SK-N-SH (cell line): ENCODE results near the gene AHRR. TPM values are rescaled to one million over a fixed set of nuclear protein-coding genes. Genes with fewer than 3 reads are reported as not detected.

Source experiments
- CTCF ChIA-PET: fragments of 300-600, 350-600 bp; formaldehyde crosslinking; extraction: SDS; loops from one replicate; lab custom pipeline; 2021; lab: Yijun Ruan, JAX
- POLR2A ChIA-PET: fragments of 350-600 bp; sonication (Branson Sonifier 250); formaldehyde crosslinking; extraction: SDS; loops from one replicate; lab custom pipeline; 2020; ENCODE audit warnings: antibody characterized with exemption, inconsistent platforms; lab: Yijun Ruan, JAX
- DNase-seq: peaks from one replicate; pipeline ENCODE4 v3.0.0; 2012
- H2AFZ ChIP-seq: fragments of 200-600 bp; sonication (generic); 2 replicates; pipeline ENCODE4 v1.8.1; 2016; ENCODE audit warnings: antibody characterized with exemption, mild to moderate bottlenecking, low read depth
- H3F3A ChIP-seq: fragments of 200-600 bp; sonication (generic); replicated peaks from 2 replicates; pipeline ENCODE3; 2016; ENCODE audit warnings: antibody characterized with exemption, mild to moderate bottlenecking; ENCODE audit not compliant: insufficient read depth
- H3K27ac ChIP-seq, 2 experiments: fragments of 200-500 bp in 1 of 2; fragments of 200-600 bp in 1 of 2; sonication (Bioruptor generic) in 1 of 2; sonication (generic), shearing (Covaris generic) in 1 of 2; 2 replicates each; pipeline versions ENCODE4 v1.5.1 to v1.6.1; 2014 to 2016; ENCODE audit warnings: low read depth in 2 of 2, inconsistent platforms in 1 of 2, low read length in 1 of 2, mild to moderate bottlenecking in 1 of 2, mixed read lengths in 1 of 2
- H3K27me3 ChIP-seq: fragments of 200-600 bp; sonication (generic), shearing (Covaris generic); 2 replicates; pipeline ENCODE4 v1.6.1; 2016; ENCODE audit warnings: mixed run types; ENCODE audit not compliant: insufficient read depth
- H3K36me3 ChIP-seq, 2 experiments: fragments of 200-500 bp in 1 of 2; fragments of 200-600 bp in 1 of 2; sonication (Bioruptor generic) in 1 of 2; sonication (generic) in 1 of 2; replicated peaks in 1 of 2; 2 replicates each; pipeline versions ENCODE3 to v1.5.1; 2014 to 2016; ENCODE audit warnings: low read length in 1 of 2, mild to moderate bottlenecking in 1 of 2; ENCODE audit not compliant: insufficient read depth in 2 of 2, control insufficient read depth in 1 of 2
- H3K4me1 ChIP-seq, 2 experiments: fragments of 200-500 bp in 1 of 2; fragments of 200-600 bp in 1 of 2; sonication (Bioruptor generic) in 1 of 2; sonication (generic), shearing (Covaris generic) in 1 of 2; 2 replicates each; pipeline versions ENCODE4 v1.5.1 to v1.6.1; 2014 to 2016; ENCODE audit warnings: low read depth in 1 of 2, low read length in 1 of 2, mixed run types in 1 of 2; ENCODE audit not compliant: insufficient read depth in 2 of 2, control insufficient read depth in 1 of 2
- H3K4me2 ChIP-seq: fragments of 200-600 bp; sonication (generic), shearing (Covaris generic); 2 replicates; pipeline ENCODE4 v1.6.1; 2017; ENCODE audit warnings: mixed run types
- H3K4me3 ChIP-seq, 2 experiments: fragments of 200-500 bp in 1 of 2; fragments of 200-600 bp in 1 of 2; sonication (Bioruptor generic) in 1 of 2; sonication (generic), shearing (Covaris generic) in 1 of 2; 2 replicates each; pipeline versions ENCODE4 v1.5.1 to v1.8.1; 2014 to 2016; ENCODE audit warnings: low read depth in 2 of 2, inconsistent platforms in 1 of 2, low read length in 1 of 2, mild to moderate bottlenecking in 1 of 2, mixed read lengths in 1 of 2, moderate library complexity in 1 of 2
- H3K79me2 ChIP-seq: fragments of 200-600 bp; sonication (generic); 2 replicates; pipeline ENCODE4 v1.8.1; 2017; ENCODE audit warnings: mild to moderate bottlenecking; ENCODE audit not compliant: insufficient read depth
- H3K9ac ChIP-seq: fragments of 200-600 bp; sonication (generic); 2 replicates; pipeline ENCODE4 v1.6.1; 2017; ENCODE audit warnings: mixed run types
- H3K9me2 ChIP-seq: fragments of 200-600 bp; sonication (generic); 2 replicates; pipeline ENCODE4 v1.6.1; 2017; ENCODE audit warnings: mixed run types
- H3K9me3 ChIP-seq: fragments of 200-600 bp; sonication (generic); 2 replicates; pipeline ENCODE4 v1.6.1; 2017; ENCODE audit warnings: mixed run types, mild to moderate bottlenecking, moderate library complexity
- H4K20me1 ChIP-seq: fragments of 200-600 bp; sonication (generic); 2 replicates; pipeline ENCODE4 v1.6.1; 2017; ENCODE audit warnings: mild to moderate bottlenecking, mixed run types; ENCODE audit not compliant: insufficient read depth
- CTCF ChIP-seq: fragments of 200-600 bp; sonication (generic); IDR thresholded peaks from 2 replicates; pipeline ENCODE4 v1.6.1; 2017; ENCODE audit warnings: antibody characterized with exemption, mild to moderate bottlenecking, moderate library complexity
- ELF1 ChIP-seq: IDR thresholded peaks from 2 replicates; pipeline ENCODE4 v1.4.0; 2012
- EP300 ChIP-seq, 2 experiments: IDR thresholded peaks; 2 replicates each; pipeline versions ENCODE4 v1.4.0 to v1.6.1; 2012; ENCODE audit warnings: borderline replicate concordance in 1 of 2, low read depth in 1 of 2, low read length in 1 of 2
- EZH2phosphoT487 ChIP-seq: fragments of 200-600 bp; sonication (generic); IDR thresholded peaks from 2 replicates; pipeline ENCODE4 v1.6.1; 2017; ENCODE audit warnings: low read depth, mixed run types, mild to moderate bottlenecking, antibody characterized with exemption, moderate library complexity, borderline replicate concordance
- FOXM1 ChIP-seq: IDR thresholded peaks from 2 replicates; pipeline ENCODE4 v1.4.0; 2012; ENCODE audit warnings: low read depth, mild to moderate bottlenecking
- GABPA ChIP-seq: IDR thresholded peaks from 2 replicates; pipeline ENCODE4 v1.4.0; 2012; ENCODE audit warnings: low read depth, mild to moderate bottlenecking
- GATA2 ChIP-seq: sonication (generic); formaldehyde crosslinking; IDR thresholded peaks from 2 replicates; pipeline ENCODE4 v1.5.0; 2020; ENCODE audit warnings: mild to moderate bottlenecking, missing genetic modification reagents
- NRF1 ChIP-seq: IDR thresholded peaks from 2 replicates; pipeline ENCODE4 v1.6.1; 2012; ENCODE audit warnings: low read depth, mild to moderate bottlenecking, low read length
- PBX3 ChIP-seq: IDR thresholded peaks from 2 replicates; pipeline ENCODE4; 2012
- POLR2AphosphoS5 ChIP-seq: IDR thresholded peaks from 2 replicates; pipeline ENCODE4 v1.6.1; 2012; ENCODE audit warnings: low read depth, low read length
- RCOR1 ChIP-seq: fragments of 150-350 bp; IDR thresholded peaks from 2 replicates; pipeline ENCODE4 v1.6.1; 2017; ENCODE audit warnings: antibody characterized with exemption, low read length
- REST ChIP-seq: IDR thresholded peaks from 2 replicates; pipeline ENCODE4 v1.6.1; 2012; ENCODE audit warnings: mild to moderate bottlenecking, low read depth, low read length, moderate library complexity
- TCF12 ChIP-seq: IDR thresholded peaks from 2 replicates; pipeline ENCODE4 v1.4.0; 2012
- TEAD4 ChIP-seq: IDR thresholded peaks from 2 replicates; pipeline ENCODE4 v1.4.0; 2012; ENCODE audit warnings: mild to moderate bottlenecking, borderline replicate concordance; ENCODE audit not compliant: insufficient read depth
- YY1 ChIP-seq: IDR thresholded peaks from 2 replicates; pipeline ENCODE4 v1.4.0; 2012; ENCODE audit warnings: low read depth, mild to moderate bottlenecking
- WGBS: methylation state at CpG from one replicate; pipeline ENCODE4 v1.1.6; 2017; ENCODE audit warnings: low lambda C conversion rate; 5-methylcytosine and 5-hydroxymethylcytosine counted together
- polyA plus RNA-seq, 3 experiments: library from polyadenylated mRNA; depleted of rRNA; stranded (reverse); fragments of >200 nt; gene quantifications; 2 replicates each; pipeline ENCODE4 v1.2.3, GENCODE V29; 2012

AHRR gene
- polyA plus RNA-seq, 1 of the 3 experiments (the other 2 are of a cell fraction) = 0.71 TPM

- TF ChIP-seq TEAD4 (no peak), TCF12 (no peak), ELF1 (no peak)
- TF ChIP-seq, all 33 proteins: peak for 0
- ChIA-PET CTCF (no interaction called here), POLR2A (no interaction called here)
- Histone ChIP-seq H3F3A (no peaks in the 10 kb centered on the region), H3K27ac (no peak overlapping the region), H3K9me3 (no peaks in the 10 kb centered on the region), H3K27me3 (no peaks in the 10 kb centered on the region; the same call in 1 of the 2 replicates), H3K4me1 (peaks cover 0 to 4% of the 10 kb centered on the region in 2 experiments; a peak in 2 of 4 replicates), H4K20me1 (no peaks in the 10 kb centered on the region), H3K4me2 (no peak overlapping the region), H3K9ac (no peak overlapping the region), H2AFZ (no peak overlapping the region), H3K4me3 (no peak overlapping the region), H3K9me2 (no peaks in the 10 kb centered on the region), H3K36me3 (no peaks in the 10 kb centered on the region), H3K79me2 (no peaks in the 10 kb centered on the region)
- DNase-seq = peak; percentile 2
- 66% methylated on average over 24 of the region's 26 CpGs for WGBS
These were observed 79.0 kb downstream of the AHRR start for GRCh38 chr5:400282-401145.

GRCh38 chr5:401146-402034, 79.9 kb downstream of the AHRR start:
- no peak for TF ChIP-seq REST
- no peak for TF ChIP-seq EZH2phosphoT487
- TF ChIP-seq GABPA = no peak
- no peak for TF ChIP-seq FOXM1
- TF ChIP-seq YY1 = no peak
- TF ChIP-seq PBX3 = no peak
- TF ChIP-seq GATA2 = no peak
- no peak for TF ChIP-seq CTCF
- TF ChIP-seq NRF1 = no peak
- no peak for TF ChIP-seq POLR2AphosphoS5
- TF ChIP-seq RCOR1 = no peak
- no peak for TF ChIP-seq EP300 (IDR thresholded peaks at IDR 0.05; ENCODE audit: borderline replicate concordance in 1 of 2, low read depth in 1 of 2, low read length in 1 of 2)
- TF ChIP-seq, all 33 proteins: peak for 0
- ChIA-PET POLR2A (no interaction called here), CTCF (no interaction called here)
- DNase-seq = no peak
- Histone ChIP-seq H3K27me3 (no peaks in the 10 kb centered on the region; the same call in 1 of the 2 replicates), H3K4me3 (no peak overlapping the region), H3K9ac (no peak overlapping the region), H3K9me3 (no peaks in the 10 kb centered on the region), H3K9me2 (no peaks in the 10 kb centered on the region), H3K27ac (no peak overlapping the region), H3K36me3 (no peaks in the 10 kb centered on the region), H4K20me1 (no peaks in the 10 kb centered on the region), H3K4me1 (peaks cover 0 to 4% of the 10 kb centered on the region in 2 experiments; a peak in 2 of 4 replicates), H3K4me2 (no peak overlapping the region), H3F3A (no peaks in the 10 kb centered on the region), H2AFZ (no peak overlapping the region), H3K79me2 (no peaks in the 10 kb centered on the region)
- whole genome bisulfite sequencing = 66% methylated on average over 21 of the region's 24 CpGs
